ENCODE data around the gene VAX1. TPM values are rescaled to one million over a fixed set of nuclear protein-coding genes. Genes with fewer than 3 reads are reported as not detected.

VAX1 gene
- total RNA-seq, 1 experiment from 2014 or later = not detected

GRCh38 chr10:117134306-117135025, 3.6 kb downstream of the VAX1 start:
- Histone ChIP-seq H2AK5ac (ENCODE audit: insufficient read length, low read length) (no peak overlapping the region), H3K27ac (ENCODE audit: insufficient read length, low read depth, low read length) (no peak overlapping the region), H4K8ac (replicated peaks; ENCODE audit: insufficient read length, low read depth, low read length) (no peak overlapping the region), H3K56ac (ENCODE audit: insufficient read length, low read depth, low read length) (no peak overlapping the region), H4K5ac (ENCODE audit: insufficient read length, low read depth, low read length) (no peak overlapping the region), H2AFZ (ENCODE audit: low read length) (no peak overlapping the region), H3K23ac (ENCODE audit: insufficient read length, low read depth, low read length) (no peak overlapping the region), H2BK5ac (ENCODE audit: insufficient read length, low read length) (no peak overlapping the region), H3K4me1 (ENCODE audit: insufficient read depth, low read length) (no peaks in the 10 kb centered on the region), H3K9me3 (ENCODE audit: control insufficient read depth, low read depth, low read length) (no peaks in the 10 kb centered on the region), H2BK15ac (ENCODE audit: low read depth, low read length) (no peak overlapping the region), H2BK12ac (ENCODE audit: insufficient read length, low read depth, low read length) (no peak overlapping the region), H3K27me3 (ENCODE audit: insufficient read depth, low read length) (peaks cover 95% of the 10 kb centered on the region), H3K9ac (ENCODE audit: extremely low read depth, insufficient read length, low read length) (no peak overlapping the region), H4K91ac (ENCODE audit: insufficient read length, low read depth, low read length) (no peak overlapping the region), H3K4me2 (ENCODE audit: insufficient read depth, insufficient read length, low read length) (peak overlapping the region; percentile 2), H3K14ac (ENCODE audit: insufficient read depth, low read length) (no peak overlapping the region), H3K18ac (ENCODE audit: insufficient read length, low read depth, low read length) (no peak overlapping the region), H3K79me1 (ENCODE audit: insufficient read depth, low read depth, low read length, poor library complexity, severe bottlenecking) (no peaks in the 10 kb centered on the region), H3K4ac (ENCODE audit: low read depth, low read length) (no peak overlapping the region), H2BK20ac (ENCODE audit: low read depth, low read length, poor library complexity, severe bottlenecking) (no peak overlapping the region), H3T11ph (ENCODE audit: low read length) (no peak overlapping the region), H4K20me1 (ENCODE audit: control insufficient read depth, insufficient read depth, insufficient read length) (no peaks in the 10 kb centered on the region), H2BK120ac (ENCODE audit: low read depth, low read length, poor library complexity, severe bottlenecking) (no peak overlapping the region), H3K79me2 (ENCODE audit: insufficient read depth, low read length) (no peaks in the 10 kb centered on the region), H3K23me2 (ENCODE audit: insufficient read length, low read depth, low read length, poor library complexity, severe bottlenecking) (peaks cover 3% of the 10 kb centered on the region)
- Mint-ChIP-seq H3K36me3 (ENCODE audit: insufficient read depth in 1 of 3, low read depth in 3 of 3) (peaks cover 0 to 2% (median 0%) of the 10 kb centered on the region in 3 experiments; a peak in 3 of 7 replicates), H3K27me3 (ENCODE audit: low read depth) (peaks cover 97% of the 10 kb centered on the region), H3K4me3 (peak overlapping the region; percentile 41 to 67; a peak in 4 of 5 replicates), H3K27ac (no peak overlapping the region), H3K9me3 (peaks cover 0 to 5% of the 10 kb centered on the region in 2 experiments; a peak in 3 of 5 replicates), H3K4me1 (peaks cover 40 to 60% of the 10 kb centered on the region in 2 experiments)
- peak; percentile 54 for DNase-seq
- WGBS (ENCODE audit: extremely low coverage, insufficient read length, low lambda C conversion rate) = no CpG with 5 or more reads among the region's 72 CpGs
- TF ChIP-seq, protein P1, sequence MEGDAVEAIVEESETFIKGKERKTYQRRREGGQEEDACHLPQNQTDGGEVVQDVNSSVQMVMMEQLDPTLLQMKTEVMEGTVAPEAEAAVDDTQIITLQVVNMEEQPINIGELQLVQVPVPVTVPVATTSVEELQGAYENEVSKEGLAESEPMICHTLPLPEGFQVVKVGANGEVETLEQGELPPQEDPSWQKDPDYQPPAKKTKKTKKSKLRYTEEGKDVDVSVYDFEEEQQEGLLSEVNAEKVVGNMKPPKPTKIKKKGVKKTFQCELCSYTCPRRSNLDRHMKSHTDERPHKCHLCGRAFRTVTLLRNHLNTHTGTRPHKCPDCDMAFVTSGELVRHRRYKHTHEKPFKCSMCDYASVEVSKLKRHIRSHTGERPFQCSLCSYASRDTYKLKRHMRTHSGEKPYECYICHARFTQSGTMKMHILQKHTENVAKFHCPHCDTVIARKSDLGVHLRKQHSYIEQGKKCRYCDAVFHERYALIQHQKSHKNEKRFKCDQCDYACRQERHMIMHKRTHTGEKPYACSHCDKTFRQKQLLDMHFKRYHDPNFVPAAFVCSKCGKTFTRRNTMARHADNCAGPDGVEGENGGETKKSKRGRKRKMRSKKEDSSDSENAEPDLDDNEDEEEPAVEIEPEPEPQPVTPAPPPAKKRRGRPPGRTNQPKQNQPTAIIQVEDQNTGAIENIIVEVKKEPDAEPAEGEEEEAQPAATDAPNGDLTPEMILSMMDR (conservative IDR thresholded peaks at IDR 0.05) = no peak; the same call in 2 of the 3 replicates
